AG08396 (cell line): ENCODE results near the gene CLIP2.
"Not testable (repeated sequence)": the region's sequence is repeated elsewhere in the genome, so short reads cannot be mapped to it uniquely, and the experiment has no call there.

Experiments used
- DNase-seq: peaks from one replicate; pipeline ENCODE4 v3.0.0; 2012; ENCODE audit warnings: low spot score, mixed read lengths

CLIP2 gene

DNA sequence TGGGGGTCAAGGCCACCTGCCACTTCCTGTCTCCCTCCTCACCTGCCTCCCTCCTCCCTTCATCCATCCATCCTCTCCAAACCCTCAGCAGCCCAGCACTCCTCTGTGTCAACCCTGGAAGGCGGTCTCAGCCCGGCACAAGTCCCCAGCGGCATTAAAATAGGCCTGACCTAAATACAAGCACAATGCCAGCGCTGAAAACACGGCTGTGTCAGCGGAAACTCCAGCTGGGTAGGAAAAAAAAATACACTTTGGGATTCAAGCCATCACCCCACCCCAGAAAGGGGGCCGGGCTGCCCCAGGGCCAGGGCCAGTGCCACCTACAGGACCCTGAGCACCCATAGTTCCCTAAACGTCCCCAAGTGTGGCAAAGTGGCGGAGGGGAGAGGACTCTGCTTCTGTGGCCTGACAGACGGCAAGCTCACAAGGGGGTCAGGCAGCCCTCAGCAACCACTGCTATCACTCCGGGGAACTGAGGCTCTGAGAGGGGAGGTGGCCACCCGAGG is 141.8 kb downstream of the CLIP2 start:
- DNase-seq, result no peak

GRCh38 chr7:74437291-74437571 is 148.0 kb downstream of the CLIP2 start:
- not testable (repeated sequence) for DNase-seq

- no peak for DNase-seq
These were observed 149.1 kb downstream of the CLIP2 start for GRCh38 chr7:74438327-74438726.

GRCh38 chr7:74439541-74439940 is 150.3 kb downstream of the CLIP2 start:
- no peak for DNase-seq

GRCh38 chr7:74440143-74440542 is 150.9 kb downstream of the CLIP2 start:
- DNase-seq, result not testable (repeated sequence)

GRCh38 chr7:74441801-74442200 is 152.6 kb downstream of the CLIP2 start:
- no peak for DNase-seq

DNA sequence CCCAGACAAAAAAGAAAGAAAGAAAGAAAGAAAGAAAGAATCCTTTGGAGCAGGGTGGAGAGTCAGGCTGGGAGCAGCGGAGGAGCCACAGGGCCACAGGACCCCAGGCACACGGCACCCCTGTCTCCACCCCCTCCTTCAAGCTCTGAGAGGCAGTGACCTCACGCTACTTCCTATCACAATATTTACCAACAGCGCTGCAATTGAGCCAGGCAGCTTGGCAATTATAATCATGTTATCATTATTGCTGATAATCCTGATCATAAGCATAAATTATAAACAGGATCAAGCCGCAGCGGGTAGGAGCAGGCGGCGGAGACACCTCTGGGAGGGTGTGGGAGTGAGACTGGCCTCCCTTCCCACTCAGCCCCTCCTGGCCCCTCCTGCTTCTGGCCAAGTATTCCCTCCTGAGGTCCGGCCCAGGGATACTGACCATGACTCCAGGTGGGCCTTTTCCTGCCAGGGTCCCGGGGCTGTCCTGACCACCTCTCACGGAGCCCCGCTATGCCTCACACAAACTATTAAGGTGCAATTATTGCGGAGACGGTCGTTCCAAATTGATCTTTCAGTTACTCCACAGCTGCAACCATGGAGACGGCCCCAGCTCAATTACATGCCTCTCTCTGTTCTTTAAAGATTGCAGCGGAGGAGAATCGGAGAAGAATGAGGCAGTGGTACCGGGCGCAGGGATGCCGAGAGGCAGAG is 154.5 kb downstream of the CLIP2 start:
- DNase-seq, result no peak

DNA sequence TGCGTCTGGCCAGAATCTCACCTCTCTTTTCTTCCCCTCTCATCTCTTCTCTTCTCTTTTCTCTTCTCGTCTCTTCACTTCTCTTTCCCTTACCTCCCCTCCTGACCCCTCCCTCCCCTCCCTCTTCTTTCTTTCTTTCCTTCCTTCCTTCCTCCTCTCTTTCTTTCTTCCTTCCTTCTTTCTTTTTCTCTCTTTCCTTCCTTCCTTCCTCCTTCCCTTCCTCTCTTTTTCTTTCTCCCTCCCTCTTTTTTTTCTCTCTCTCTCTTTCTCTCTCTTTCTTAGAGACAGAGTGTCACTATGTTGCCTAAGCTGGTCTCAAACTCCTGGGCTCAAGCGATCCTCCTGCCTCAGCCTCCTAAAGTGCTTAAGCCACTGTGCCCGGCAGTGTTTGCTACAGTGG is 159.9 kb downstream of the CLIP2 start:
- no peak for DNase-seq

DNA sequence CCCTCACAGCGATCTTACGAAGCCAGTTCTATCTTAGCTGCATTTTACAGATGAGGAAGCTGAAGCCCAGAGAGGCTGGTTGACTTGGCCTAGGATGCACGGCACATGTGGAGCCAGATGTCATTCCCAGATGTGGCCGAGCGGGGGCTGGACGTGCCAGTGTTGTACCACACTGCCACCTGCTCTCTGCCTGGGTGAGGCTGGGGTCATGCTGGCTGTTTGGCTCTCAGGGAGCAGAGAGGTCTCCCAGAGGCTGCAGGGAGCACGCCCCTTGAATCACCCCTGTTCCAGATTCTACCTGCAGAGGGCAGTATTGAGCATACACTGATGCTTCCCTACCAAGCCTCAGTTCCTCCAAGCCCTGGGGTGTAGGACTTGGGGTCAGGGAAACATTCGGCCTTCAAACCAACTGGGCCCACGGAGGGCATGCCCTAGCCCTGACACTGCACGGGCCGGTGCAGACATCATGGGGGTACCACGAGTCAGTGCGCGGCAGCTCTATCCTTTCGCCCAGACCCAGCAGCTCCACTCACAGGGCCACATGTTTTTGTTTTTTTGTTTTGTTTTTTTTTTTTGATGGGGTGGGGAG is 160.7 kb downstream of the CLIP2 start:
- peak; percentile 85 for DNase-seq

- DNase-seq, result peak; percentile 42
These were observed 163.6 kb downstream of the CLIP2 start for GRCh38 chr7:74452748-74453321.

- peak; percentile 89 for DNase-seq
These were observed 164.3 kb downstream of the CLIP2 start, which contains the start of gene GTF2IRD1 for GRCh38 chr7:74453322-74454011. TSS of gene GTF2IRD1 (plus strand) at chr7:74453906. CDS start at chr7:74508081, 54,175 bp downstream.

DNA sequence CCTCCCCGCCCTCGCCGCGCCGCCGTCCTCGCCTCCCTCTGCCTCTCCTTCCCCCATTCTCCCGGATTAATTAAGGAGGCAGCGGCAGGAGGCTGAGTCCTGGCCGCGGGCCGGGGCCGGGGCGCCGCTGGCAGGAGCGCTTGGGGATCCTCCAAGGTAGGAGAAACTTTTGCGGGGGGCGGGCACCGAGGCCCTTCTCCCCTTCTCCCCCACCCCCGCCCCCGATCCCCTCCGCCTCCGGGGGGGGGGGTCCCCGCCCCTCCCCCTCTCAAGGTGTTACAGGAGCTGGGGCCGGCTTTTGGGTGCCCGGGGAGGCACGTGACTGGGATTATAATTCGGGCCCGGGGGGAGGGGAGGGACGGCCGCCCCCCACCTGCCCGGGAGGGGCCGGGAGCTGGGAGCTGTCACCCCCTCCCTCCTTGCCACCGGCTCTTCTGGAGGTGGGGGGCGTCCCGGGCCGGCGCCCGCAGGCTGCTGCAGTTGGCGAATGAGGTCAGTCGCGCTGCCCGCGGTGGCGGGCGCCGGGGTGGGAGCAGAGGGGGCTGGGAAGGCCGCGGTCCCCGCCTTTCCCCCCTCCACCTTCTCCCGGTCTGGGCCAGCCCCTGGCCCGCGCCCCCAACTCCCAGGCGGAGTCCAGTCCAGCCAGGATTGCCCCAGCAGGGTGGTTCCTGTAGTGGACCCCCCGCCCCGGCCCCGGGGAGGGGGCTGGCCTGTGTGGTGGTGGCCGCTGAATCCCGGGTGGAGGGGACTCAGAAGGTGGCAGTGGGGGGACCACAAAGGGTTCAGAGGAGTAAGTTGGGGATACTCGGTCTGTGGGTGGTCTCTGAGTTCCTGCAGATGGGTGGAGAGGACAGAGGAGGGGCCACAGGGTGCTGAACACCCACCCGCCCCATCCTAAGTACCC is 165.1 kb downstream of the CLIP2 start:
- peak; percentile 54 for DNase-seq

- no peak for DNase-seq
These were observed 165.7 kb downstream of the CLIP2 start for GRCh38 chr7:74454925-74455288.

DNA sequence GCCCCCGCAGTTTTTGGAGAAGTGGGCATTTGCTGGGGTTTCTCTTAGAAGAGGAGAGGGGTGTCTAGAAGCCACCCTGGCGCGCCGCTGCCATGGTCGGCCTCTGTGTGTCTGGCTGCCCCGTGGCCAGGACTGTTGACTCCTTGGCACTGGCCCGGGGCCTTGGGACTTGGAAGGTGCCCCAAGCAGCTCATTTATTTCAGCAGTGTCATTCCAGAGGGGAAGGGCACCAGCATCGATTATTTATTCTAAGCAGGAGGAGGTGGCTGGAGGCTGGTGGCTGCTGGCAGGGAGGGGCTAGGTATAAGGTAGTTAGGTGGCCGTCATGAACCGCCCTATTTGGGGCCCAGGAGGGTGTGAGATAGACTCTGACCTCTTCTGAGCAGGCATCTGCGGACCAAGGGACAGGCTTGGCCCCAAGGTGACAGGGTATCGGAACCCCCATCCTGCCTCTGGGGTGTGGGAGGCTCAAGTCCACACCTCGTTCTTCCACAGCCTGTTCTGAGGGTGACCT is 166.1 kb downstream of the CLIP2 start:
- no peak for DNase-seq
